Loucy (cell line): ENCODE measurements around the gene LATS2.

Source experiments
- CTCF ChIP-seq: fragments of 200-600 bp; sonication (generic); conservative IDR thresholded peaks from 2 replicates; pipeline ENCODE4 v1.5.1; 2014; ENCODE audit warnings: mild to moderate bottlenecking, antibody characterized with exemption, low read length
- EZH2phosphoT487 ChIP-seq: fragments of 200-600 bp; IDR thresholded peaks from 2 replicates; pipeline ENCODE4 v1.6.1; 2018; ENCODE audit warnings: antibody characterized with exemption, mild to moderate bottlenecking, moderate library complexity, borderline replicate concordance

GRCh38 chr13:21014502-21015170, 46.8 kb downstream of the LATS2 start:
- TF ChIP-seq CTCF = no peak
- TF ChIP-seq EZH2phosphoT487 = no peak
